ENCODE measurements around the gene GOLGA8K. TPM values are rescaled to one million over a fixed set of nuclear protein-coding genes. Genes with fewer than 3 reads are reported as not detected.
"Not testable (repeated sequence)": the region's sequence is repeated elsewhere in the genome, so short reads cannot be mapped to it uniquely, and the experiment has no call there.

Gene GOLGA8K
- total RNA-seq, 4 donors from 2014 or later, result 0.69 to 1.6 TPM; not detected in 2

GRCh38 chr15:32345978-32346547 is 57.0 kb downstream of the GOLGA8K start:
- H3K27ac ChIP-seq; intact Hi-C loops (cut with DNase I; ENCODE audit: low total_unique reads); H3K36me3 ChIP-seq; H3K4me1 ChIP-seq; H3K27me3 ChIP-seq; DNase-seq; H3K4me3 ChIP-seq; H3K9me3 ChIP-seq: not testable (repeated sequence)

GRCh38 chr15:32343921-32344320 is 59.2 kb downstream of the GOLGA8K start:
- not testable (repeated sequence) for H3K9me3 ChIP-seq, DNase-seq, H3K4me1 ChIP-seq

More at GRCh38 chr15:32343921-32344320, 59.2 kb downstream of the GOLGA8K start:
- H3K4me3 ChIP-seq; intact Hi-C loops (cut with DNase I; ENCODE audit: low total_unique reads); H3K27me3 ChIP-seq; H3K36me3 ChIP-seq; H3K27ac ChIP-seq: not testable (repeated sequence)

Small RNAs within 50 kb of the gene (small RNA-seq; reads per million reads assigned to genes)
- not detected for gene RF00096
- gene RN7SL185P, result not detected
- not detected for gene RN7SL539P

Other genes starting within 250 kb of the GOLGA8K start
- 1 to 10 TPM in 2 of 4 donors, not detected in 2; 1.2 to 1.5 TPM for gene GOLGA8O, start 52.3 kb upstream of the GOLGA8K start, total RNA-seq
- gene GOLGA8N, start 190.2 kb upstream of the GOLGA8K start, total RNA-seq, result 10 to 100 TPM in 2 of 4 donors, 1 to 10 TPM in 2; 3.8 to 22.0 (median 13.9) TPM
- 10 to 100 TPM in 1 of 4 donors, under 1 TPM in 1, not detected in 2; 0.70 to 25.0 TPM for gene ARHGAP11A, start 212.2 kb upstream of the GOLGA8K start, total RNA-seq
- gene SCG5, start 238.4 kb upstream of the GOLGA8K start, total RNA-seq, result 10 to 100 TPM in 1 of 4 donors, 1 to 10 TPM in 1, not detected in 2; 1.4 to 42.2 TPM